AG09309 (cell line): Measurements from ENCODE around the gene CEP170B.

Experiments used
- DNase-seq: peaks from one replicate; pipeline ENCODE4 v3.0.0-alpha.2; 2010; ENCODE audit warnings: low read depth
- H3K4me3 ChIP-seq: 2 replicates; pipeline ENCODE4 v1.5.1; 2011; ENCODE audit warnings: mild to moderate bottlenecking, low read depth, low read length, moderate library complexity; ENCODE audit not compliant: control insufficient read depth
- TF ChIP-seq, protein P1 (sequence below): IDR thresholded peaks from 2 replicates; pipeline ENCODE4 v1.5.1; 2011; ENCODE audit warnings: mild to moderate bottlenecking, low read depth, low read length, inconsistent platforms; ENCODE audit not compliant: insufficient read depth, control insufficient read depth; ENCODE audit errors: missing control alignments

Gene CEP170B

DNA sequence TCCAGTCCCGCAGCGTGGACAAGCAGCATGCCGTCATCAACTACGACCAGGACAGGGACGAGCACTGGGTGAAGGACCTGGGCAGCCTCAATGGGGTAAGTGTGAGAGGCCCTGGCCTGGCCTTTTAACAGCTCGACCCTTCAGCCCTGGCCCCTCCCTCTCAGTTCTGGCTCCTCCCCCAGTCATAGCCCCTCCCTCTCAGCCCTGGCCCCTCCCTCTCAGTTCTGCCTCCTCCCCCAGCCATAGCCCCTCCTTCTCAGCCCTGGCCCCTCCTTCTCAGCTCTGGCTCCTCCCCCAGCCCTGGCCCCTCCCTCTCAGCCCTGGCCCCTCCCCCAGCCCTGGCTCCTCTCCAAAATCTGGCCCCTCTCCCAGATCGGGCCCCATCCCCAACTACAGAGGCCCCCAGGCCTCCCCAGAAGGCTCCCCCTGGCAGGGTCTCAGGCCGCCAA, 11.2 kb downstream of the CEP170B start:
- H3K4me3 ChIP-seq: no peak overlapping the region
- TF ChIP-seq, protein P1, sequence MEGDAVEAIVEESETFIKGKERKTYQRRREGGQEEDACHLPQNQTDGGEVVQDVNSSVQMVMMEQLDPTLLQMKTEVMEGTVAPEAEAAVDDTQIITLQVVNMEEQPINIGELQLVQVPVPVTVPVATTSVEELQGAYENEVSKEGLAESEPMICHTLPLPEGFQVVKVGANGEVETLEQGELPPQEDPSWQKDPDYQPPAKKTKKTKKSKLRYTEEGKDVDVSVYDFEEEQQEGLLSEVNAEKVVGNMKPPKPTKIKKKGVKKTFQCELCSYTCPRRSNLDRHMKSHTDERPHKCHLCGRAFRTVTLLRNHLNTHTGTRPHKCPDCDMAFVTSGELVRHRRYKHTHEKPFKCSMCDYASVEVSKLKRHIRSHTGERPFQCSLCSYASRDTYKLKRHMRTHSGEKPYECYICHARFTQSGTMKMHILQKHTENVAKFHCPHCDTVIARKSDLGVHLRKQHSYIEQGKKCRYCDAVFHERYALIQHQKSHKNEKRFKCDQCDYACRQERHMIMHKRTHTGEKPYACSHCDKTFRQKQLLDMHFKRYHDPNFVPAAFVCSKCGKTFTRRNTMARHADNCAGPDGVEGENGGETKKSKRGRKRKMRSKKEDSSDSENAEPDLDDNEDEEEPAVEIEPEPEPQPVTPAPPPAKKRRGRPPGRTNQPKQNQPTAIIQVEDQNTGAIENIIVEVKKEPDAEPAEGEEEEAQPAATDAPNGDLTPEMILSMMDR: no peak
- no peak for DNase-seq

DNA sequence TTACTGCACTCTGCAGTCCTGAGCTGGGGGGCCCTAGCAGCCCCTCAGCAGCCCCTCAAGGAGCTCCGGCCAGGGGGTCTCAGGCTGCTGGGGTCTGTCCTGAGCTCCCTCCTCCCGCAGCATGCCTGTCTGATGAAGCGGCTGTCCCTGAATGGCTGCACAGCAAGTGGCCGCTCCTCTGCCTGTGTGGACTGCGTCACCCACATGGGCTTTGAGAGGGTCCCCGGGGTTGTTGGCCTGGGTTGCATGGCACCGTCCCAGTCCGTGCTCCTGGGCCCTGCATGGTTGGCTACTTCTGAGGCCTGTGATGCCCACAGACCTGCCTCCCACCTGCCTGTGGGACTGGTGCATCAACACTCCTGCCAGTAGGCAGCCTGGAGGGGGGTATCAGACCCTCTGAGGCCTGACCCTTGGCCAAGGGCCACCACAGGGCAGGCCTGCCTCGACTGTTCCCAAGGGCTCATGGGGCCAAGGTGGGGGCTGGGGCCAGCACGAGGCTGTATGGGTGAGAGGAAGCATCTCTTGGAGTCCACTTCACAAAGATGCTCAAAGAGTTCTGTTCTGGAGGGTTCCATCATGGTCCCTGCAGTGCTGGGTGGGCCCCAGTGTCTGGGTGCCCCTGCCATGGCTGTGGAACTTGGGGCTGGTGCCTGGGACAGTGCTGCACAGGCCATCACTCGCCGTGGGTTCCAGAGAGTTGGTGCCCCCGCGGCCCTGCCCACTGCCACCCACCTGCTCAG, 12.2 kb downstream of the CEP170B start:
- H3K4me3 ChIP-seq: no peak overlapping the region
- TF ChIP-seq, protein P1: no peak
- no peak for DNase-seq

DNA sequence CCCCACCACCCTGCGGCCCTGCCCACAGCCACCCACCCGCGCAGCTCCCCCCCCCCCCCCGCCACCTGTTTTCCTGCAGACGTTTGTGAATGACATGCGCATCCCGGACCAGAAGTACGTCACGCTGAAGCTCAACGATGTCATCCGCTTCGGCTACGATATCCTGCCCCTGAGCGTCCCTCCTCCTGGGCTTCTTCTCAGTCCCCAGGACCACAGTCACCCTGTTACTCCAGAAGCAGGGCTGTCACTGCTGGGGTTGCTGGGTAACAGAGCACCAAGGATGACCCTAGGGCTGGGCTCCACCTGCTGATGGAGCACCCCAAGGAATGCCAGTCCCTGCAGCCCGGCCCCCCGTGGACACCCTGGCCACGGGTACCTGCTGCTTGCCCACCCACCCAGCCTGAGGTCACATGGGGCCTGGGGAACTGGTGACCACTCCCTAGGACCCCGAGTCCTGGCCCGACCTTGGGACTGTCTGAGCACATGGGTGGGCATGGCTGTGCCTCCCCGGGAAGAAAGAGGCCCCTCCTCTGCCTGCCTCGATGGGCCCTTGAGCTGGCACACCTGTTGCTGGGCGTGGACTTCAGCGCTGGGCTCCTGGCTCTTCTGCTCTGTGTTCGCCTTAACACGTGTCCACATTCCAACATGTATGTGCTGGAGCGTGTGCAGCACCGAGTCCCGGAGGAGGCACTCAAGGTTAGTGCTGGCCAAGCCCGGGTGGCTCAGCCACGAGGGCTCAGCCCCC, 12.9 kb downstream of the CEP170B start:
- DNase-seq: no peak
- no peak overlapping the region for H3K4me3 ChIP-seq
- TF ChIP-seq, protein P1: no peak

DNA sequence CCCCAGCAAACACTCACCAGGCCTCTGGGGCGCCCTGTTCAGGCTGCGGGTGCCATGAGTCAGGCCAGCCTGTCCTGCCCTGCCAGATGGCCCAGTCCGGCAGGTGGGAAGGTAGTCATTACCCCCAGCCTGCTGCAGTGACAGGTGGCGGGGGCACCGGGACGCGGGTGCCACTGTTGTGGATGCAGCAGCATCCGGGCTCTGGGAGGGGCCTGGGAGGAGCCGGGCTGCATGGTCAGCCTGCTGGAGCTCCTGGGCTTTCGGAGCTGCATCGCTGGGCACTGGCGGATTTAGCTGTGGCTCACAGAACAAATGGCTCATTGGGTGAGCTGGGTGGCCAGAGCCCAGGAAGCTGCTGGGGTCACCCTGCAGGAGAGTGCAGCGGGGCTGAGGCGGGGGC, 13.5 kb downstream of the CEP170B start:
- TF ChIP-seq, protein P1: no peak
- H3K4me3 ChIP-seq: no peak overlapping the region
- no peak for DNase-seq

DNA sequence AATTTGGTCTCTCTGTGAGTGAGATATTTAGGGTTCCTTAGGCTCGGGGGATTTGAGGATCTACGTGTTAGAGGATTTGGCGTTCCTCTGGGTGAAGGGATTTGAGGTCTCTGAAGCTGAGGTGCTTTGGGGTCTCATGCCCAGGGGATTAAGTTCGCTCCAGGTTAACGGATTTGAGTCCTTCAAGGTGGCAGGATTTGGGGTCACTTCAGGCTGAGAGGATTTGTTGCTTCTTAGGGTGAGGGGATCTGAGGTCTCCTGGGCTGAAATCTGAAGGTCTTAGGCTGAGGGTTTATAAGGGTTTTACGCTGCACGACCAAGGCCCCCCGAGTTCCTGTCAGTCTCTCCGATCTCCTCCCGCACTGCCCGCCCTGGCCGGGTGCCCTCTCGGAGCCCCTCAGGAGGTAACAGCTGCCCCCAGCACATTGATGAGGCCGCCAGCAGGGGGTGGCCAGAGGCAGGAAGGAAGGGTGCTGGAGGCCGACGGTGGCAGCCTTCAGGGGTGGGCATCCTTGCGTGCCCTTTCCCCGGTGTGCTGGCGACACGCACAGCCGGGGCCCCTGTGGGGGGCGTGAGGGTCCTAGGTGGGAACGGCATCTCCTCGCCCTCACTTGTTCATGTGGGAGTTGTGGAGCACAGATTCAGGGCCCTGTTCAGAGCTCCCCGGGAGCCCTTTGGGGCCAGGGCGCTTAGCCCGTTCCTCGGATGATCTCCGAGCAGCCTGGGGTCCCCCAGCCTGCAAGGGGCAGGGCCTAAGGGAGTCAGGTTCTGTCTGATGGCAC, 14.3 kb downstream of the CEP170B start:
- H3K4me3 ChIP-seq: no peak overlapping the region
- TF ChIP-seq, protein P1: no peak
- DNase-seq: no peak

DNA sequence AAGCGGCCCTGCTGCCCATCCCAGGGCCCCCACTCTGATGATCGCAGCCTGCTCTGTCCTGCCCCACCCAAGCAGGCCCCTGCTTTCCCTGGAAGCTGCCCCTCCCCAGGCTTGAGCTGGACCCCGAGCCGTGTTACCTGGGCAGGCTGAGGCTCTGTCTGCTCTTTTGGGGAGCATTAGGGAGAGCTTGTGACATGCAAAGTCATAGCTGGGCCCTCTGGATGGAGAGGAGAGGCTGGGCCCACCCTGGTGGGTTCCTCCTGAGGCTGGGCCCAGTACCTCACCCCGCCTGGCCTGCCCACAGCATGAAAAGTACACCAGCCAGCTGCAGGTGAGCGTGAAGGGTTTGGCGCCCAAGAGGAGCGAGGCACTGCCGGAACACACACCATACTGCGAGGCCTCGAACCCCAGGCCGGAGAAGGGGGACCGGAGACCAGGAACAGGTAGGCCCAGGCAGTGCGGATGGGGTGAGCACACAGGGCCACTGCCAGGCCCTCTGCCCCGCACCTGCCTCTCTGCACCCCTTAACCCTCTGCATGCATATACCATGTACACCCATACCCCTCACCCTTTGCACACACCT, 15.0 kb downstream of the CEP170B start:
- TF ChIP-seq, protein P1: no peak
- H3K4me3 ChIP-seq: no peak overlapping the region
- no peak for DNase-seq
